Small intestine (tissue), 7 donors: Measurements from ENCODE around the gene POLE4. TPM values are rescaled to one million over a fixed set of nuclear protein-coding genes. Genes with fewer than 3 reads are reported as not detected.
A peak's percentile ranks its signal among the peaks of the same experiment; 100 is the strongest.

Experiments used
- DNase-seq, 2 donors: peaks; one replicate each; pipeline versions ENCODE4 v3.0.0 to v3.0.0-alpha.2; 2013
- FAIRE-seq: peaks from 2 replicates; lab custom pipeline; 2012; peaks lifted over from hg19 to GRCh38; lab: Jason Lieb, UNC
- H3K27ac ChIP-seq, 3 donors: one replicate each; pipeline ENCODE4 v1.5.1; 2013; ENCODE audit warnings: low read length in 2 of 3, mild to moderate bottlenecking in 2 of 3, control low read depth in 1 of 3, inconsistent platforms in 1 of 3, low read depth in 1 of 3, moderate library complexity in 1 of 3
- H3K27me3 ChIP-seq, 3 donors: one replicate each; pipeline ENCODE4 v1.6.1; 2013; ENCODE audit warnings: low read length in 3 of 3, inconsistent platforms in 1 of 3; ENCODE audit not compliant: control insufficient read depth in 3 of 3, insufficient read depth in 3 of 3
- H3K36me3 ChIP-seq, 3 donors: one replicate each; pipeline ENCODE4 v1.6.1; 2013; ENCODE audit warnings: low read length in 3 of 3, inconsistent platforms in 1 of 3, low read depth in 1 of 3, mild to moderate bottlenecking in 1 of 3, moderate library complexity in 1 of 3; ENCODE audit not compliant: control insufficient read depth in 3 of 3, insufficient read depth in 2 of 3
- H3K4me1 ChIP-seq, 3 donors: one replicate each; pipeline ENCODE4 v1.6.1; 2013; ENCODE audit warnings: low read length in 2 of 3, inconsistent platforms in 1 of 3, low read depth in 1 of 3, mild to moderate bottlenecking in 1 of 3, moderate library complexity in 1 of 3; ENCODE audit not compliant: control insufficient read depth in 3 of 3, insufficient read depth in 2 of 3
- H3K4me3 ChIP-seq, 3 donors: one replicate each; pipeline ENCODE4 v1.5.1; 2013; ENCODE audit warnings: low read length in 3 of 3, control low read depth in 1 of 3, inconsistent platforms in 1 of 3, low read depth in 1 of 3, mild to moderate bottlenecking in 1 of 3, moderate library complexity in 1 of 3
- H3K9me3 ChIP-seq, 2 donors: one replicate each; pipeline ENCODE4 v1.6.1; 2013; ENCODE audit warnings: low read depth in 1 of 2, low read length in 1 of 2; ENCODE audit not compliant: control insufficient read depth in 2 of 2, insufficient read depth in 1 of 2
- WGBS, 3 donors: extraction: QIAGEN DNeasy Blood & Tissue Kit; methylation state at CpG; one replicate each; pipeline ENCODE4 v1.1.7; 2013; 5-methylcytosine and 5-hydroxymethylcytosine counted together
- polyA plus RNA-seq, 4 donors: library from polyadenylated mRNA; stranded (reverse) in 3 of 4; unstranded in 1 of 4; fragments of 200-250 nt in 3 of 4; fragments of 120-200 nt in 1 of 4; gene quantifications; one replicate each; pipeline versions ENCODE4 v1.2.1 to v1.2.3, GENCODE V29; 2013
- donor health status: healthy with polysubstance abuse.
- donor health status: control.
- donor health status: control.
- donor health status: Bipolar disorder and iron deficiency.
- donor health status: healthy.

The POLE4 gene
- polyA plus RNA-seq, 4 donors: 44.3 to 116 (median 89.3) TPM

- Histone ChIP-seq H3K9me3 (peaks cover 0 to 2% of the 10 kb centered on the region in 2 donors), H3K4me3 (no peak overlapping the region), H3K4me1 (no peaks in the 10 kb centered on the region), H3K27ac (no peak overlapping the region), H3K36me3 (peaks cover 0 to 10% (median 0%) of the 10 kb centered on the region in 3 donors), H3K27me3 (no peaks in the 10 kb centered on the region)
- FAIRE-seq (no peak), DNase-seq (no peak)
- 74 to 94% (median 85%) methylated on average over 8 of the region's 8 CpGs for WGBS, 3 donors
Measured at GRCh38 chr2:74930811-74931486, 27.5 kb upstream of the POLE4 start.

GRCh38 chr2:74931940-74932339 lies 26.5 kb upstream of the POLE4 start:
- peaks cover 0 to 2% of the 10 kb centered on the region in 2 donors for H3K9me3 ChIP-seq
- no peaks in the 10 kb centered on the region for H3K4me1 ChIP-seq
- peaks cover 0 to 10% (median 0%) of the 10 kb centered on the region in 3 donors for H3K36me3 ChIP-seq
- WGBS, 3 donors: 67 to 96% (median 95%) methylated on average over 2 of the region's 2 CpGs
- H3K27me3 ChIP-seq: no peaks in the 10 kb centered on the region
- H3K27ac ChIP-seq: no peak overlapping the region
- no peak for FAIRE-seq
- H3K4me3 ChIP-seq: no peak overlapping the region
- DNase-seq: no peak

DNA sequence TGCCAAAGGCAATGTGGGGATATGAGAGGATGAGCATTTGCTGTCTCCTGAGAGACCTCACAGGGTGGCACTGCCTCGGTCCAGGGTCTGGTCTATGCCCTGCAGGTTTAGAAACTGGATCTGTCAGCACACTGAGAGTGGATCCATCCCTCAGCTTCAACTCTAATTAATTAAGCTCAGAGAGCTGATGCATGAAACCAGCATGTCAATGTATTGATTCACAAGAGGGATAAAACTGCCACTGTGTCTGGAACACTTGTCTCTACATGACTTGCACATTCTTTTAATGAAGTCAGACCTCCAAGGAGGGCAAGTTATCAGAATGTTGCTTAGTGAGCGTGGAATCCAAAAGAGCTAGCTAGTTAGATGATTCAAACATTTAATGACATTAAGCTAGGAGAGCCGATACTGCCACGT lies 22.5 kb upstream of the POLE4 start:
- WGBS, 3 donors: 84 to 95% (median 88%) methylated on average over 4 of the region's 4 CpGs
- no peak for FAIRE-seq
- no peak for DNase-seq
- peaks cover 0 to 2% (median 0%) of the 10 kb centered on the region in 3 donors for H3K36me3 ChIP-seq
- no peak overlapping the region for H3K27ac ChIP-seq
- H3K4me3 ChIP-seq: no peak overlapping the region
- H3K4me1 ChIP-seq: peaks cover 0 to 6% (median 0%) of the 10 kb centered on the region in 3 donors
- H3K27me3 ChIP-seq: no peaks in the 10 kb centered on the region
- no peaks in the 10 kb centered on the region for H3K9me3 ChIP-seq

- H3K36me3 ChIP-seq: peaks cover 0 to 2% (median 0%) of the 10 kb centered on the region in 3 donors
- H3K9me3 ChIP-seq: no peaks in the 10 kb centered on the region
- H3K4me3 ChIP-seq: no peak overlapping the region
- H3K4me1 ChIP-seq: peaks cover 0 to 6% (median 0%) of the 10 kb centered on the region in 3 donors
- WGBS, 3 donors: 83 to 96% (median 85%) methylated on average over 6 of the region's 6 CpGs
- DNase-seq (no peak), FAIRE-seq (no peak)
- no peaks in the 10 kb centered on the region for H3K27me3 ChIP-seq
- no peak overlapping the region for H3K27ac ChIP-seq
Measured at GRCh38 chr2:74937221-74937880, 21.1 kb upstream of the POLE4 start.

DNA sequence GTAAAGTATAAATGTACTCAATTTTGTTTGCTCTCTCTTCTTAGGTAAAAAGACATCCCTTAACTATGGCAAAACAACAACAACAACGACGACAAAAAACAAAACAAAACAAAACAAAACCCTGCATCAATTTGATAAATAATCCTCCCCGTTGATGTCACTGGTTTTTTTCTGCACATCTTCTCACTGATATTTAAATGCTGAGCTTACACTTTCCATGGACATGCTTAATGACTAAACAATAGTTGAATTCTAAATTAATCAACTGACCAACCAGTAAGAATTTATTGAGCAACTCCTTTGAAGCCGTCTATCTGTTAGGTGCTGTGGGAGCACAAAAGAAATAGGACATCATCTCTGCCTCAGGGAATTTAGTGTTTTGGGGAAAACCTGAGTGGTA lies 20.2 kb upstream of the POLE4 start:
- no peak for DNase-seq
- Histone ChIP-seq H3K4me1 (peaks cover 0 to 6% (median 0%) of the 10 kb centered on the region in 3 donors), H3K27me3 (no peaks in the 10 kb centered on the region), H3K27ac (no peak overlapping the region), H3K9me3 (no peaks in the 10 kb centered on the region), H3K4me3 (no peak overlapping the region), H3K36me3 (no peaks in the 10 kb centered on the region)
- 92 to 97% (median 96%) methylated on average over 4 of the region's 4 CpGs for WGBS, 3 donors
- FAIRE-seq: no peak

DNA sequence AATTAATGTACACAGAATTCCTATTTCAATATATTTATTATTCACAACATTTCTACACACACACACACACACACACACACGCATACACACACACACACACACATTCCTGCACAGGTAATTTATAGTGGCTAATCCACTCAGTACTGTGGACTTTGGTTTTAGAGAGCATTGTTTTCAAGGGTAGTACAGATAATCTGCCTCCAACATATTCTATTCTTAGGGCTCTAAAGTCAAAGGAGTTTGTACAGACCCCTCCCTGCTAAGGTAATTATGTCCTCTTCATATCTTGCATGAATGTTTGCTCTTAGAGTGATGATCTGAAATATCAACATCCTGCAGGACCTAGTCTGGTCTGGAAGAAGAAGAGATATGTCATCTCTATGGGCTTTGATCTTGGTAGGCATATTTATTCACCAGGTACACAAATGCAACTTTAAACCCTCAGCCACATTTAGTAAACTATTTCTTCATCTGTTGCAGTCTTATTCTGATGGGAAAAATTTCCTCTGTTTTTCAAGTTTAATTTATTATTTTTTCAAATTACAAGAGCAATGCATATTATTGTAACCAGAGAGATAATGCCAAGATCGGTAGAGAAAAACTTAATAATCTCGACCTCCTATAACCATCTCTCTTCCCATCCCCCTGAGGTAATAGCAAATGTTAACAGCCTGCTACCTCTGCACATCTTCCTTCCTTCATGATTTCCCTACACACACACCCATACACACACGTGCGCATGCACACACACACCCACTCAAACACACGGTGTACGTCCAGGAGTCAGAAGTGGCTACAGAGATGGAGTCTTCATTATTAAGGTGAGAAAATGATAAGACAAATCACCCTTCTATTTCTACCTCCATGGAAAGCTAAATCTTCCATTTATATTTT lies 18.3 kb upstream of the POLE4 start:
- FAIRE-seq (no peak), DNase-seq (peak; percentile 49 to 83)
- Histone ChIP-seq H3K27me3 (no peaks in the 10 kb centered on the region), H3K9me3 (no peaks in the 10 kb centered on the region), H3K27ac (no peak overlapping the region), H3K4me3 (no peak overlapping the region), H3K36me3 (no peaks in the 10 kb centered on the region), H3K4me1 (peaks cover 0 to 6% (median 0%) of the 10 kb centered on the region in 3 donors)
- WGBS, 3 donors: 63 to 79% (median 71%) methylated on average over 7 of the region's 7 CpGs

DNA sequence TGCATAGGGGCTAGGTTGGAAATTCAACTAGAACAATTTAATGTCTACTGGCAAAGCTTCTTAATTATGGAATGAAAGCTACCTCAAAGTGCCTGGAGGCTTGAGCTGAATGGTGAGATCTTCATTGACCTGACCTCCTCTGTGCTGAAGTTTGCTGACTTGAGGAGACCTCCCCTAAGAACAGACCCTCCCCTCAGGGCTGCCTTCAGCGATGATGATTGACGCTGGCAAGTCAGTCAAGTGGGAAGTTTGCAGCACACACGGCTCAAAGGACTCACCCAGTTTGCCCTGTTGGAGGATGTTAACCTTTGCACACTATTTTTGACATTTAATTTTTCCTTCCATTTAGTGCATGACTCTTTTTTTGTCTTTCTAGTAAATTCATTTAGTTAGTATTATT lies 17.2 kb upstream of the POLE4 start:
- H3K27ac ChIP-seq: no peak overlapping the region
- peaks cover 0 to 6% (median 0%) of the 10 kb centered on the region in 3 donors for H3K4me1 ChIP-seq
- 91 to 100% (median 93%) methylated on average over 3 of the region's 3 CpGs for WGBS, 3 donors
- no peak overlapping the region for H3K4me3 ChIP-seq
- H3K36me3 ChIP-seq: no peaks in the 10 kb centered on the region
- no peak for FAIRE-seq
- no peaks in the 10 kb centered on the region for H3K9me3 ChIP-seq
- no peaks in the 10 kb centered on the region for H3K27me3 ChIP-seq
- DNase-seq: no peak

DNA sequence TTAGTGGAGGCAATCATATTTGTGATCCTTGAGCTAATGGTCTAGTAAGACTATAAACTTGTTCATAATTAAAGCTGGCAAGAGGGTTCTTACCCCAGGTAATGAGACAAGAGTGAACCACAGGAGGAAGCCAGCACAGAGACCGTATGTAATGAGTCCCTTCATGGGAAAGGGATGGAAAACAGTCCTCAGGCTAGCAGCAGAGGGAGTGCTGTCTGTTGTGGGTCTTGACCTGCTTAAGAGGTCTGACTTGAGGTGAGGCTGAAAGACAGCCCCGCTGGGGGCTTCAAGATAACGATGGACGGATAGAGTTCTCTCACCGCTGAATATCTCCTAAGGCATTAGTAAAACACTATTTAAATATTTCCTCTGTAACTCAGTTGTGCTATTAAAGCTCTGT lies 16.2 kb upstream of the POLE4 start:
- H3K9me3 ChIP-seq: no peaks in the 10 kb centered on the region
- no peaks in the 10 kb centered on the region for H3K36me3 ChIP-seq
- no peak overlapping the region for H3K27ac ChIP-seq
- no peaks in the 10 kb centered on the region for H3K27me3 ChIP-seq
- no peak for DNase-seq
- H3K4me3 ChIP-seq: no peak overlapping the region
- peaks cover 0 to 6% (median 0%) of the 10 kb centered on the region in 3 donors for H3K4me1 ChIP-seq
- WGBS, 3 donors: 85 to 94% (median 89%) methylated on average over 5 of the region's 5 CpGs
- no peak for FAIRE-seq
